ENCODE measurements around the gene CCDC14. TPM values are rescaled to one million over a fixed set of nuclear protein-coding genes. Genes with fewer than 3 reads are reported as not detected.
"Not testable (repeated sequence)": the region's sequence is repeated elsewhere in the genome, so short reads cannot be mapped to it uniquely, and the experiment has no call there.

Gene CCDC14
- polyA plus RNA-seq, 1 donor from 2014 or later = 266 TPM

DNA sequence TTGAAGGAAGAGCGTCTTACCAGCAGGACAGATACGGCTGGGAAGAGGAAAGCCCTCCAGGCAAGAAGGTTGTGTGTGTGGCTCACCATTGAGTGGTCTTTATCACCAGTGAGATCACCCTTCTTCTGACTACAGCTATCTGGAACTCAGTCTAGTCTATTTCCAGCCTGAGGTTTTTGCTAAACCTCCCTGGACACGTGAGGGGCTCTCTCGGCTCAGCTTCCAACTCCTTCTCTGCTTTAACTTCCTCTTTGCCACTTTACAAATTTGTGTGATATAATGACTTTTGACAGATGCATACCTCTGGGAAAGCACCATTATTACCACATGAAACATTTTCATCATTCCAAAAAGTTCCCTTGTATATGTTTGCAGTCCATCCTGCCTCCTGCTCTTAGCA is 46.2 kb upstream of the CCDC14 start:
- no peaks in the 10 kb centered on the region for H3K79me2 ChIP-seq (replicated peaks; ENCODE audit: insufficient read depth, low read length)
- TF ChIP-seq MXI1 (conservative IDR thresholded peaks at IDR 0.05; ENCODE audit: poor library complexity, severe bottlenecking) (no peak), SMC3 (conservative IDR thresholded peaks at IDR 0.05; ENCODE audit: poor library complexity) (no peak)
- TF ChIP-seq, protein P1, sequence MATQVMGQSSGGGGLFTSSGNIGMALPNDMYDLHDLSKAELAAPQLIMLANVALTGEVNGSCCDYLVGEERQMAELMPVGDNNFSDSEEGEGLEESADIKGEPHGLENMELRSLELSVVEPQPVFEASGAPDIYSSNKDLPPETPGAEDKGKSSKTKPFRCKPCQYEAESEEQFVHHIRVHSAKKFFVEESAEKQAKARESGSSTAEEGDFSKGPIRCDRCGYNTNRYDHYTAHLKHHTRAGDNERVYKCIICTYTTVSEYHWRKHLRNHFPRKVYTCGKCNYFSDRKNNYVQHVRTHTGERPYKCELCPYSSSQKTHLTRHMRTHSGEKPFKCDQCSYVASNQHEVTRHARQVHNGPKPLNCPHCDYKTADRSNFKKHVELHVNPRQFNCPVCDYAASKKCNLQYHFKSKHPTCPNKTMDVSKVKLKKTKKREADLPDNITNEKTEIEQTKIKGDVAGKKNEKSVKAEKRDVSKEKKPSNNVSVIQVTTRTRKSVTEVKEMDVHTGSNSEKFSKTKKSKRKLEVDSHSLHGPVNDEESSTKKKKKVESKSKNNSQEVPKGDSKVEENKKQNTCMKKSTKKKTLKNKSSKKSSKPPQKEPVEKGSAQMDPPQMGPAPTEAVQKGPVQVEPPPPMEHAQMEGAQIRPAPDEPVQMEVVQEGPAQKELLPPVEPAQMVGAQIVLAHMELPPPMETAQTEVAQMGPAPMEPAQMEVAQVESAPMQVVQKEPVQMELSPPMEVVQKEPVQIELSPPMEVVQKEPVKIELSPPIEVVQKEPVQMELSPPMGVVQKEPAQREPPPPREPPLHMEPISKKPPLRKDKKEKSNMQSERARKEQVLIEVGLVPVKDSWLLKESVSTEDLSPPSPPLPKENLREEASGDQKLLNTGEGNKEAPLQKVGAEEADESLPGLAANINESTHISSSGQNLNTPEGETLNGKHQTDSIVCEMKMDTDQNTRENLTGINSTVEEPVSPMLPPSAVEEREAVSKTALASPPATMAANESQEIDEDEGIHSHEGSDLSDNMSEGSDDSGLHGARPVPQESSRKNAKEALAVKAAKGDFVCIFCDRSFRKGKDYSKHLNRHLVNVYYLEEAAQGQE (IDR thresholded peaks at IDR 0.05; ENCODE audit: borderline replicate concordance) = no peak
- no peak overlapping the region for H2AFZ ChIP-seq (ENCODE audit: low read depth, low read length)
- no peak overlapping the region for H3K4me3 ChIP-seq (ENCODE audit: low read length)
- no peak overlapping the region for H3K4me2 ChIP-seq (ENCODE audit: low read length)
- H3F3A ChIP-seq (ENCODE audit: insufficient read depth, low read length, poor library complexity, severe bottlenecking) = no peaks in the 10 kb centered on the region
- no peak overlapping the region for H3K27ac ChIP-seq (ENCODE audit: low read length)
- H3K36me3 ChIP-seq (ENCODE audit: insufficient read depth, low read length) = no peaks in the 10 kb centered on the region
- no peaks in the 10 kb centered on the region for H3K9me3 ChIP-seq (ENCODE audit: low read length)
- no peaks in the 10 kb centered on the region for H3K27me3 ChIP-seq (ENCODE audit: insufficient read depth, low read depth, low read length)
- no peaks in the 10 kb centered on the region for H3K9me2 ChIP-seq (ENCODE audit: insufficient read depth, low read length)
- H3K9ac ChIP-seq (ENCODE audit: low read length) = no peak overlapping the region
- H4K20me1 ChIP-seq (ENCODE audit: insufficient read depth) = no peaks in the 10 kb centered on the region

GRCh38 chr3:124002405-124003079 is 41.5 kb upstream of the CCDC14 start:
- not testable (repeated sequence) for H3K79me2 ChIP-seq (replicated peaks; ENCODE audit: insufficient read depth, low read length); H3K27me3 ChIP-seq (ENCODE audit: insufficient read depth, low read depth, low read length); H3K9me2 ChIP-seq (ENCODE audit: insufficient read depth, low read length); H3K36me3 ChIP-seq (ENCODE audit: insufficient read depth, low read length); H2AFZ ChIP-seq (ENCODE audit: low read depth, low read length); H3K27ac ChIP-seq (ENCODE audit: low read length); H3K4me2 ChIP-seq (ENCODE audit: low read length); H3K9me3 ChIP-seq (ENCODE audit: low read length); H3F3A ChIP-seq (ENCODE audit: insufficient read depth, low read length, poor library complexity, severe bottlenecking); H3K9ac ChIP-seq (ENCODE audit: low read length); H4K20me1 ChIP-seq (ENCODE audit: insufficient read depth); H3K4me3 ChIP-seq (ENCODE audit: low read length)

DNA sequence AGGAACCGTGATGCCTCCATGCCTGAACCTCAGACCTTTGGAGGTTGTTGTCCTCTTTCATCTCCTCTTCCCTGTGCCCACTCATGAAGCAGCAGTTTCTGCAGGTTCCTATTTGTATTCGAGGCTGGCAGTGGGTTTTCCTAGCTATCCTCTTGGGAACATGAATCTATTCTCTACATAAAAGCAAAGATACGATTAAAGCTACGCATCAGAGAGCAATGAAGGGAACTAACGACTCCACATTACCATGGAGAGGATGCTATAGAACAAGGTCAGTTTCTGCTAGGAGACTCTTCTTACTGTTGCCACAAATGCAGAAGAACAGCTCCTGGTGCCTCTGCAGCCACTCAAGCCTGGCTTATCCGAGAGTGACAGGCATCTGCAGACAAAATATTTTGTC is 40.3 kb upstream of the CCDC14 start:
- H3K9me2 ChIP-seq (ENCODE audit: insufficient read depth, low read length); H3K36me3 ChIP-seq (ENCODE audit: insufficient read depth, low read length); H3K9ac ChIP-seq (ENCODE audit: low read length); H3K79me2 ChIP-seq (replicated peaks; ENCODE audit: insufficient read depth, low read length); H3K9me3 ChIP-seq (ENCODE audit: low read length); H2AFZ ChIP-seq (ENCODE audit: low read depth, low read length); H3K27ac ChIP-seq (ENCODE audit: low read length); H3F3A ChIP-seq (ENCODE audit: insufficient read depth, low read length, poor library complexity, severe bottlenecking); H4K20me1 ChIP-seq (ENCODE audit: insufficient read depth); H3K27me3 ChIP-seq (ENCODE audit: insufficient read depth, low read depth, low read length); H3K4me3 ChIP-seq (ENCODE audit: low read length); H3K4me2 ChIP-seq (ENCODE audit: low read length): not testable (repeated sequence)
- TF ChIP-seq POLR2AphosphoS5 (IDR thresholded peaks at IDR 0.05) = peak; percentile 37

GRCh38 chr3:123997543-123997942 is 36.5 kb upstream of the CCDC14 start:
- H3K9me2 ChIP-seq (ENCODE audit: insufficient read depth, low read length) = no peaks in the 10 kb centered on the region
- no peaks in the 10 kb centered on the region for H3F3A ChIP-seq (ENCODE audit: insufficient read depth, low read length, poor library complexity, severe bottlenecking)
- no peak for TF ChIP-seq EZH2 (IDR thresholded peaks at IDR 0.05; ENCODE audit: borderline replicate concordance, insufficient read depth, low read length, poor library complexity, severe bottlenecking)
- TF ChIP-seq, protein P1 (IDR thresholded peaks at IDR 0.05; ENCODE audit: borderline replicate concordance) = no peak
- TF ChIP-seq RAD21 (conservative IDR thresholded peaks at IDR 0.05) = no peak
- no peak for TF ChIP-seq POLR2AphosphoS5 (IDR thresholded peaks at IDR 0.05)
- no peak for TF ChIP-seq TAF1 (IDR thresholded peaks at IDR 0.05; ENCODE audit: low read depth)
- TF ChIP-seq CTCF (IDR thresholded peaks at IDR 0.05; ENCODE audit: poor library complexity, severe bottlenecking) = no peak
- no peak for TF ChIP-seq SMC3 (conservative IDR thresholded peaks at IDR 0.05; ENCODE audit: poor library complexity)
- TF ChIP-seq EP300 (conservative IDR thresholded peaks at IDR 0.05; ENCODE audit: poor library complexity, severe bottlenecking) = no peak
- TF ChIP-seq MXI1 (conservative IDR thresholded peaks at IDR 0.05; ENCODE audit: poor library complexity, severe bottlenecking) = no peak
- no peaks in the 10 kb centered on the region for H3K9me3 ChIP-seq (ENCODE audit: low read length)
- no peaks in the 10 kb centered on the region for H3K36me3 ChIP-seq (ENCODE audit: insufficient read depth, low read length)
- H3K4me2 ChIP-seq (ENCODE audit: low read length) = no peak overlapping the region
- H4K20me1 ChIP-seq (ENCODE audit: insufficient read depth) = no peaks in the 10 kb centered on the region
- no peak overlapping the region for H3K4me3 ChIP-seq (ENCODE audit: low read length)
- H3K27me3 ChIP-seq (ENCODE audit: insufficient read depth, low read depth, low read length) = no peaks in the 10 kb centered on the region
- no peak overlapping the region for H3K27ac ChIP-seq (ENCODE audit: low read length)
- no peak overlapping the region for H2AFZ ChIP-seq (ENCODE audit: low read depth, low read length)
- H3K79me2 ChIP-seq (replicated peaks; ENCODE audit: insufficient read depth, low read length) = no peaks in the 10 kb centered on the region
- no peak overlapping the region for H3K9ac ChIP-seq (ENCODE audit: low read length)
